ENCODE measurements around the gene ETS1.

GRCh38 chr11:128570632-128571031 is 16.7 kb downstream of the ETS1 start:
- TF ChIP-seq CTCF (IDR thresholded peaks at IDR 0.05; ENCODE audit: low read depth, low read length) (no peak), EZH2phosphoT487 (IDR thresholded peaks at IDR 0.05; ENCODE audit: low read depth) (no peak)
